GM12872 (cell line): ENCODE measurements around the gene DEDD.
A peak's percentile ranks its signal among the peaks of the same experiment; 100 is the strongest.

Source experiments
- TF ChIP-seq, protein P1 (sequence below): IDR thresholded peaks from 3 replicates; pipeline ENCODE4 v1.5.1; 2011; ENCODE audit warnings: low read depth, mild to moderate bottlenecking, low read length, moderate library complexity; ENCODE audit not compliant: insufficient read depth

DEDD gene

DNA sequence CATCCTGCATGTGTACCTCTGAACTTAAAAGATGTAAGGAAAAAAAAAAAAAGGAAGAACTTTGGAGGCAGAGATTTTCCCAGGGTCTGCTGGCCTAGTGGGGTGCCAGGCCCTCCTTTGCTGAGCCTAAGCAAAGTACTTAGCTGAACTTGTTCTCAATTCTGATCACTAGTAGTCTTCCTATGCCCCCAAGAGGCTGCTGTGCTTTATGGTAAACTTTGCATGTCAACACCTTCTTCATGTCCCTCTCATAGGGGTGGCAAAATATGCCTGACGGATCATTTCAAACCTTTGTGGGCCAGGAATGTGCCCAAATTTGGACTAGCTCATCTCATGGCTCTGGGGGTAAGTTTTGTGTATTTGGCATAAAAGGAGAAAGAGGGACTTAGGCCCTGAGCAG, 25.4 kb upstream of the DEDD start:
- TF ChIP-seq, protein P1, sequence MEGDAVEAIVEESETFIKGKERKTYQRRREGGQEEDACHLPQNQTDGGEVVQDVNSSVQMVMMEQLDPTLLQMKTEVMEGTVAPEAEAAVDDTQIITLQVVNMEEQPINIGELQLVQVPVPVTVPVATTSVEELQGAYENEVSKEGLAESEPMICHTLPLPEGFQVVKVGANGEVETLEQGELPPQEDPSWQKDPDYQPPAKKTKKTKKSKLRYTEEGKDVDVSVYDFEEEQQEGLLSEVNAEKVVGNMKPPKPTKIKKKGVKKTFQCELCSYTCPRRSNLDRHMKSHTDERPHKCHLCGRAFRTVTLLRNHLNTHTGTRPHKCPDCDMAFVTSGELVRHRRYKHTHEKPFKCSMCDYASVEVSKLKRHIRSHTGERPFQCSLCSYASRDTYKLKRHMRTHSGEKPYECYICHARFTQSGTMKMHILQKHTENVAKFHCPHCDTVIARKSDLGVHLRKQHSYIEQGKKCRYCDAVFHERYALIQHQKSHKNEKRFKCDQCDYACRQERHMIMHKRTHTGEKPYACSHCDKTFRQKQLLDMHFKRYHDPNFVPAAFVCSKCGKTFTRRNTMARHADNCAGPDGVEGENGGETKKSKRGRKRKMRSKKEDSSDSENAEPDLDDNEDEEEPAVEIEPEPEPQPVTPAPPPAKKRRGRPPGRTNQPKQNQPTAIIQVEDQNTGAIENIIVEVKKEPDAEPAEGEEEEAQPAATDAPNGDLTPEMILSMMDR = no peak

DNA sequence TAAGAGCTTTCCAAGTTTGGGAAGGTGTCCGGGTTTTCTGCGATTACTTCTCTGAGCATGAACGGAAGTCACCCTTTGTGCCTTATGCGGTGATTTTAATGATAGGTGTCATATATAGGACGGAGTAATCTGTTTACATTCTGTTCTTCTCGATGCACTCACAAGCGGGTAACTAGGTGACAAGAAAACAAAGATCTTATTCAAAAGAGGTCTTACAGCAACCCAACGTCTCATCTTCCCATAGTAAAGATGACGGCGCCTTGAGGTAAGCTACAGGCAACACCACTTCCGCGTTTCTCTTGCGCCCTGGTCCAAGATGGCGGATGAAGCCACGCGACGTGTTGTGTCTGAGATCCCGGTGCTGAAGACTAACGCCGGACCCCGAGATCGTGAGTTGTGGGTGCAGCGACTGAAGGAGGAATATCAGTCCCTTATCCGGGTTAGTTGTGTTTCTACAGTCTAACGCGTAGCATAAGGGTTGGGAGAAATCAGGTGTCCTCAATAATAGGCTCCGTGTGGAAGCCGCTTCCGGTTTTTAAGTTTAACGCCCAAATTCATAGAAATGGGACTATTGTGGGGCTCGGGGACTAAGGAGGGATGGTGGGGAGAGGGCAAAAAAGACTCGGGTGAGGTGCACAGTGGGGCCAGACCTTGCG, 21.3 kb upstream of the DEDD start, which contains the start of gene UFC1:
Gene UFC1 (plus strand): TSS at position 297 of the 656 bp plus-strand sequence. CDS start 20 bp downstream, at position 317.
- TF ChIP-seq, protein P1 = no peak

DNA sequence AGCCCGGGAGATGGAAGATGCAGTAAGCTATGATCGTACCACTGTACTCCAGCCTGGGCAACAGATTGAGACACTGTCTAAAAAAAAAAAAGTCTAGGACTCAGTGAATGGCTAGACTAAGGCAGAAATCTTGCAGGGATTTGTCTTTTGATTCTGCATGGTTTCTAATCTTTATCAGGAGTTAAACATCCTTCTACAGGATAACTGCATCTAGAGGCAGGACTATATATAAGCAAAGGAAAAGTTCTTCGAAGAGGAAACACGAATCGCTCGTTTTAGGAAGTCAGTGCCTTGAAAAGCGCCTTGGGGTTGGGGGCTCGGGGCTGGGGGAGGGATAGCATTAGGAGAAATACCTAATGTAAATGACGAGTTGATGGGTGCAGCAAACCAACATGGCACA, 20.7 kb upstream of the DEDD start:
- TF ChIP-seq, protein P1 = no peak

DNA sequence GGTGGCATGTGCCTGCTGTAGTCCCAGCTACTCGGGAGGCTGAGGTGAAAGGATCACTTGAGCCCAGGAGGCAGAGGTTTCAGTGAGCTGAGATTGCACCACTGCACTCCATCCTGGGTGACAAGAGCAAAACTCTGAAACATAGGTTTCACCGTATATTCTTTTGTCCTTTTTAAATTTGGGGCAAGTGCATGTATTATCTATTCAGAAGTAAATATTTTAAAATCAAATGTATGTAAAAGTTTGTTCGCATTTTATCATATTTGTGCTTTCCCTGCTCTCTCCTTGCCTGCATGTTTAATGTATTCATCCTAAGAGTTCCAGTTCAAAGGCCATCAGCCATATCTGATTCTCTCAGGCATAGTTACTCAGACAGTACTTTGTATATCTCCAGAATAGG, 13.4 kb upstream of the DEDD start:
- TF ChIP-seq, protein P1 = no peak

DNA sequence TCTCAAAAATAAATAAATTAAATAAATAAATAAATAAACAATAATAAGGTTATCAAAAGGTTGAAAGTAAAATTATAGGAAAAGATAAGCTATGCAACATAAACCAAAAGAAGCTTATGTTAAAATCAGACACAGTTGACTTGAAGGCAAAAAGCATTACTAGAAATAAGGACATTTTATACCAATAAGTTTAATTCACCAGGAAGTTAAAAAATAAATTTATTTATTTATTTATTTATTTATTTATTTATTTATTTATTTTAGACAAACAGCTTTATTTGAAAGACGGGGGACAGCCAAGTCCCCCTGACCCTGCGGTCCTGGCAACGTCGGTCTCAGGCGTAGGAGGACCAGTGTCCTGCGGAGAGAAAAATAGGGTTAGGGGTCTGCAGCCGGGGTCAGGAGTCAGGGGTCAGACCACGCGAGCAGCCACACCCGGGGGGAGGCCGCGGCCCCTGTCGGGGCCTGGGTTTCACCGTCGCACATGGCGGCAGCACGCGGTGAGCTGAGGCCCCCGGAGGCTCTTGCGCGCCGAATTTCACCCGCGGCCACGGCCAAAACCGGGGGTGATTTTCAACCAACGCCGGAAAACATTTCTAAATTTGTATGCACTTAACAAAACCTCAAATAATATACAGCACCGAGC, 8.4 kb upstream of the DEDD start:
- TF ChIP-seq, protein P1 = no peak

DNA sequence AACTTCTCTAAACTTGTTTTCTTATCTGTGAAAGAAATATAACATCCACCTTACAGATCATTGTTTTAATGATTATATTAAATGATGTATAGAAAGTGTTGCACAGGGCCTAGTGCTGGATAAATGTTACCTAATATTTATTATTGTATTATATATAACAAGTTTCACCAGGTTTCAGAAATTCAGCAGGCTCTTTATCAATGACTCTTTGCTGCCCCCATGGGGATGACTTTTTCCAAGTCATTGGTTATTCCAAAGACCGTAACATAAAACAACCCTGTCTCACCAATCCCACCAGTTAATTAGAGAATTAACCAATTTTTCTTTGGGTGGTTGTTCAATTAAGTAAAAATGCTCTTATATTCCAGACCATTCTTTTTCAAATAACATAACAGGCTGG, 7.3 kb upstream of the DEDD start:
- TF ChIP-seq, protein P1 = peak; percentile 40; the same call in 2 of the 3 replicates

DNA sequence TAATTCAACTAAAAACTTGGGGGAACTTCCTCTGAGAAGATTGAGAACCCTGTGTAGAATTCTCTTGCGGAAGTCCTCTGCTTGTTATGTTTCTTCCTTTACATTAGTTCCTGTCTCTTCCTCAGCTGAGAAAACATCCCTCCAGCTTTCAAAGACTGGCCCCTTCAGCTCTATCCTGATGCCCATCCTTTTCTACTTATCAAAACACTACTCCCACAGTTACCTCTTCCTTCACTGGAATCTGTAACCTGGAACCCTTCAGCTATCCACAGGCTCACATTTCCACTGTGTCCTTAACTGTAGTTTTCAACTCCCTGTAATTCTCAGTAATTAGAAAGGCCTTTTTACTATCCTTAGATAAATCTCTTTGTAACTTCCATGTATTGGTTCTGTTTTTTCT, 6.0 kb upstream of the DEDD start:
- TF ChIP-seq, protein P1 = no peak
